Naive thymus-derived CD4-positive, alpha-beta T cell (primary cell): ENCODE measurements around the gene CACNA1A. TPM values are rescaled to one million over a fixed set of nuclear protein-coding genes. Genes with fewer than 3 reads are reported as not detected.
A peak's percentile ranks its signal among the peaks of the same experiment; 100 is the strongest.
"Not testable (repeated sequence)": the region's sequence is repeated elsewhere in the genome, so short reads cannot be mapped to it uniquely, and the experiment has no call there.

Experiments used
- ATAC-seq: fragments of 150-1000 bp; cut with Tn5 transposase; 2 replicates; pipeline ENCODE4 v1.10.0; 2021; ENCODE audit warnings: mild to moderate bottlenecking, moderate library complexity
- CTCF ChIA-PET: fragments of 350-600 bp; sonication (Branson Sonifier 250); formaldehyde crosslinking; loops from one replicate; lab custom pipeline; 2021; ENCODE audit warnings: antibody characterized with exemption; lab: Charles Lee
- POLR2A ChIA-PET: fragments of 350-600 bp; sonication (Branson Sonifier 250); formaldehyde crosslinking; loops from one replicate; lab custom pipeline; 2021; ENCODE audit warnings: antibody characterized with exemption, inconsistent platforms; lab: Charles Lee
- DNase-seq, 9 donors: peaks; one replicate each; pipeline versions ENCODE4 v3.0.0 to v3.0.0-alpha.2; 2020 to 2022; ENCODE audit warnings: mixed read lengths in 1 of 9
- H3K27ac ChIP-seq: one replicate; pipeline ENCODE4 v1.7.0; 2013; ENCODE audit warnings: mild to moderate bottlenecking, low read depth, low read length, moderate library complexity
- H3K27me3 ChIP-seq, 2 donors: one replicate each; pipeline ENCODE4 v1.7.0; 2013; ENCODE audit warnings: low read length in 2 of 2, mild to moderate bottlenecking in 2 of 2, moderate library complexity in 2 of 2; ENCODE audit not compliant: control insufficient read depth in 2 of 2, insufficient read depth in 2 of 2
- H3K36me3 ChIP-seq, 3 experiments: 1 replicate in 2 of 3; 2 replicates in 1 of 3; pipeline ENCODE4 v1.7.0; 2013; ENCODE audit warnings: low read length in 3 of 3, mild to moderate bottlenecking in 3 of 3, moderate library complexity in 1 of 3; ENCODE audit not compliant: insufficient read depth in 3 of 3, control insufficient read depth in 2 of 3
- H3K4me1 ChIP-seq, 2 donors: one replicate each; pipeline ENCODE4 v1.7.0; 2013; ENCODE audit warnings: low read length in 2 of 2, mild to moderate bottlenecking in 2 of 2, moderate library complexity in 1 of 2; ENCODE audit not compliant: control insufficient read depth in 2 of 2, insufficient read depth in 2 of 2
- H3K4me3 ChIP-seq: 2 replicates; pipeline ENCODE4 v1.7.0; 2013; ENCODE audit warnings: mild to moderate bottlenecking, low read length
- H3K9me3 ChIP-seq, 3 experiments: 1 replicate in 2 of 3; 2 replicates in 1 of 3; pipeline ENCODE4 v1.7.0; 2013; ENCODE audit warnings: low read length in 3 of 3; ENCODE audit not compliant: control insufficient read depth in 2 of 3
- H3K27ac Mint-ChIP-seq, 9 donors: one replicate each; pipeline ENCODE4 v1.8.0; 2020 to 2022; ENCODE audit warnings: mixed read lengths in 9 of 9, mild to moderate bottlenecking in 8 of 9, moderate library complexity in 5 of 9, inconsistent platforms in 2 of 9
- H3K27me3 Mint-ChIP-seq, 5 donors: one replicate each; pipeline ENCODE4 v1.8.0; 2021 to 2022; ENCODE audit warnings: mixed read lengths in 5 of 5, mild to moderate bottlenecking in 1 of 5
- H3K36me3 Mint-ChIP-seq, 5 donors: one replicate each; pipeline ENCODE4 v1.8.0; 2020 to 2022; ENCODE audit warnings: mixed read lengths in 5 of 5, mild to moderate bottlenecking in 3 of 5, inconsistent platforms in 1 of 5
- H3K4me1 Mint-ChIP-seq, 7 donors: one replicate each; pipeline ENCODE4 v1.8.0; 2020 to 2022; ENCODE audit warnings: mixed read lengths in 7 of 7, mild to moderate bottlenecking in 3 of 7, inconsistent platforms in 1 of 7
- H3K4me3 Mint-ChIP-seq, 10 donors: one replicate each; pipeline ENCODE4 v1.8.0; 2020 to 2022; ENCODE audit warnings: mild to moderate bottlenecking in 10 of 10, mixed read lengths in 10 of 10, moderate library complexity in 6 of 10, inconsistent platforms in 2 of 10
- H3K9me3 Mint-ChIP-seq, 11 donors: one replicate each; pipeline ENCODE4 v1.8.0; 2020 to 2022; ENCODE audit warnings: mixed read lengths in 11 of 11, mild to moderate bottlenecking in 4 of 11, inconsistent platforms in 1 of 11, moderate library complexity in 1 of 11
- intact Hi-C, 2 donors: fragments of 100-400 bp; cut with micrococcal nuclease; formaldehyde crosslinking; loops; one replicate each; pipeline ENCODE4 v1.15.1; 2023
- polyA plus RNA-seq, 2 donors: library from polyadenylated mRNA; unstranded; fragments of 300-500 nt; fragmentation: Illumina TruSeq; gene quantifications; one replicate each; pipeline ENCODE4 v1.2.3, GENCODE V29; 2021
- total RNA-seq, 6 experiments: library from RNA in 5 of 6; stranded (reverse) in 5 of 6; gene quantifications; 1 replicate in 5 of 6; 2 replicates in 1 of 6; pipeline ENCODE4 v1.2.3 and lab custom pipeline; 2021 to 2026

CACNA1A gene
- total and polyA plus RNA-seq, 7 experiments from 2014 or later: 0.05 to 1.1 (median 0.41) TPM

- Mint-ChIP-seq H3K27me3 (peaks cover 0 to 21% (median 10%) of the 10 kb centered on the region in 5 donors), H3K27ac (peak overlapping the region in 3 of 9 donors; percentile 5 to 84 (median 47)), H3K4me1 (peaks cover 0 to 15% (median 0%) of the 10 kb centered on the region in 7 donors), H3K4me3 (no peak overlapping the region), H3K36me3 (no peaks in the 10 kb centered on the region), H3K9me3 (no peaks in the 10 kb centered on the region)
- ATAC-seq (peak; percentile 73), DNase-seq (peak in 6 of 9 donors; percentile 21 to 61 (median 52))
- Histone ChIP-seq H3K27ac (no peak overlapping the region), H3K36me3 (no peaks in the 10 kb centered on the region), H3K9me3 (no peaks in the 10 kb centered on the region), H3K4me1 (no peaks in the 10 kb centered on the region), H3K27me3 (no peaks in the 10 kb centered on the region), H3K4me3 (no peak overlapping the region)
- ChIA-PET POLR2A (interaction anchor here (0.9 to 1.8 kb wide), 7 partner anchors 28 to 158 kb away, joined by 3 to 7 read pairs (median 5); no protein-coding TSS in a partner anchor), CTCF (interaction anchor here (0.7 to 2.0 kb wide), 6 partner anchors 9 to 284 kb away, joined by 3 to 14 read pairs (median 3); no protein-coding TSS in a partner anchor)
- intact Hi-C loops: loop anchor here (1.0 to 5.0 kb wide), 9 partner anchors 49 to 284 kb away; partner anchors contain the start of genes IER2 (in 1 of the 2), STX10 (in 1 of the 2) and TRMT1 (in 1 of the 2)
These were observed 243.8 kb downstream of the CACNA1A start for GRCh38 chr19:13262450-13262849.

- no peak overlapping the region for H3K27ac ChIP-seq
- peaks cover 0 to 15% (median 0%) of the 10 kb centered on the region in 7 donors for H3K4me1 Mint-ChIP-seq
- no peaks in the 10 kb centered on the region for H3K27me3 ChIP-seq
- no peaks in the 10 kb centered on the region for H3K36me3 ChIP-seq
- ChIA-PET POLR2A (interaction anchor here (0.6 kb wide), 1 partner anchor 86 kb away, joined by 3 read pairs; no protein-coding TSS in a partner anchor), CTCF (interaction anchor here (0.7 to 1.5 kb wide), 6 partner anchors 23 to 284 kb away, joined by 3 to 6 read pairs (median 4); no protein-coding TSS in a partner anchor)
- H3K27me3 Mint-ChIP-seq: peaks cover 0 to 31% (median 17%) of the 10 kb centered on the region in 5 donors
- ATAC-seq (peak; percentile 75), DNase-seq (peak in 1 of 9 donors; percentile 34)
- no peak overlapping the region for H3K4me3 ChIP-seq
- peaks cover 0 to 4% (median 0%) of the 10 kb centered on the region in 5 donors for H3K36me3 Mint-ChIP-seq
- H3K27ac Mint-ChIP-seq: no peak overlapping the region
- H3K9me3 ChIP-seq: no peaks in the 10 kb centered on the region
- no peaks in the 10 kb centered on the region for H3K9me3 Mint-ChIP-seq
- H3K4me3 Mint-ChIP-seq: peak overlapping the region in 1 of 10 donors; percentile 52
- intact Hi-C loops: loop anchor here in 1 of 2 donors (5.0 kb wide), 1 partner anchor 49 kb away; no protein-coding TSS in a partner anchor
- no peaks in the 10 kb centered on the region for H3K4me1 ChIP-seq
These were observed 245.2 kb downstream of the CACNA1A start for GRCh38 chr19:13260883-13261653.

GRCh38 chr19:13256918-13257317 is 249.4 kb downstream of the CACNA1A start:
- Histone ChIP-seq H3K27ac (no peak overlapping the region), H3K4me1 (no peaks in the 10 kb centered on the region), H3K9me3 (no peaks in the 10 kb centered on the region), H3K36me3 (no peaks in the 10 kb centered on the region), H3K4me3 (no peak overlapping the region), H3K27me3 (no peaks in the 10 kb centered on the region)
- H3K36me3 Mint-ChIP-seq: peaks cover 0 to 4% (median 0%) of the 10 kb centered on the region in 5 donors
- H3K9me3 Mint-ChIP-seq: peaks cover 0 to 2% (median 0%) of the 10 kb centered on the region in 11 donors
- H3K4me1 Mint-ChIP-seq: peaks cover 0 to 10% (median 0%) of the 10 kb centered on the region in 7 donors
- DNase-seq (no peak), ATAC-seq (no peak)
- H3K27ac Mint-ChIP-seq: peak overlapping the region in 1 of 9 donors; percentile 52
- ChIA-PET POLR2A (no interaction called here), CTCF (no interaction called here)
- no peak overlapping the region for H3K4me3 Mint-ChIP-seq
- intact Hi-C loops: no loop called here
- peaks cover 4 to 19% (median 15%) of the 10 kb centered on the region in 5 donors for H3K27me3 Mint-ChIP-seq

GRCh38 chr19:13256398-13256797 is 249.9 kb downstream of the CACNA1A start:
- H3K9me3 ChIP-seq, POLR2A ChIA-PET, H3K4me1 ChIP-seq, H3K4me3 Mint-ChIP-seq, CTCF ChIA-PET, H3K4me3 ChIP-seq, intact Hi-C loops, H3K9me3 Mint-ChIP-seq, H3K27ac ChIP-seq, H3K27me3 ChIP-seq, DNase-seq, H3K4me1 Mint-ChIP-seq, ATAC-seq, H3K27ac Mint-ChIP-seq, H3K36me3 Mint-ChIP-seq, H3K36me3 ChIP-seq: not testable (repeated sequence)
- H3K27me3 Mint-ChIP-seq: peaks cover 4 to 19% (median 15%) of the 10 kb centered on the region in 5 donors

GRCh38 chr19:13255719-13256059 is 250.6 kb downstream of the CACNA1A start:
- DNase-seq (no peak), ATAC-seq (no peak)
- Mint-ChIP-seq H3K4me1 (peaks cover 0 to 1% (median 0%) of the 10 kb centered on the region in 7 donors), H3K27me3 (peaks cover 4 to 19% (median 15%) of the 10 kb centered on the region in 5 donors), H3K36me3 (peaks cover 0 to 4% (median 0%) of the 10 kb centered on the region in 5 donors), H3K27ac (no peak overlapping the region), H3K4me3 (no peak overlapping the region), H3K9me3 (peaks cover 0 to 2% (median 0%) of the 10 kb centered on the region in 11 donors)
- Histone ChIP-seq H3K4me3 (no peak overlapping the region), H3K9me3 (no peaks in the 10 kb centered on the region), H3K27ac (no peak overlapping the region), H3K4me1 (no peaks in the 10 kb centered on the region), H3K36me3 (no peaks in the 10 kb centered on the region), H3K27me3 (no peaks in the 10 kb centered on the region)
- POLR2A ChIA-PET: no interaction called here
- CTCF ChIA-PET: no interaction called here
- intact Hi-C loops: no loop called here

GRCh38 chr19:13255041-13255718 is 251.1 kb downstream of the CACNA1A start:
- H3K27me3 ChIP-seq: no peaks in the 10 kb centered on the region
- no peak overlapping the region for H3K4me3 ChIP-seq
- no peaks in the 10 kb centered on the region for H3K4me1 ChIP-seq
- no peaks in the 10 kb centered on the region for H3K4me1 Mint-ChIP-seq
- POLR2A ChIA-PET: no interaction called here
- no peaks in the 10 kb centered on the region for H3K36me3 ChIP-seq
- peaks cover 0 to 2% (median 0%) of the 10 kb centered on the region in 11 donors for H3K9me3 Mint-ChIP-seq
- H3K9me3 ChIP-seq: no peaks in the 10 kb centered on the region
- CTCF ChIA-PET: no interaction called here
- H3K4me3 Mint-ChIP-seq: no peak overlapping the region
- H3K27ac Mint-ChIP-seq: no peak overlapping the region
- peaks cover 0 to 4% (median 0%) of the 10 kb centered on the region in 5 donors for H3K36me3 Mint-ChIP-seq
- intact Hi-C loops: no loop called here
- peaks cover 4 to 19% (median 15%) of the 10 kb centered on the region in 5 donors for H3K27me3 Mint-ChIP-seq
- DNase-seq (no peak), ATAC-seq (no peak)
- H3K27ac ChIP-seq: no peak overlapping the region
